ENCODE results near the gene TTLL7.

DNA sequence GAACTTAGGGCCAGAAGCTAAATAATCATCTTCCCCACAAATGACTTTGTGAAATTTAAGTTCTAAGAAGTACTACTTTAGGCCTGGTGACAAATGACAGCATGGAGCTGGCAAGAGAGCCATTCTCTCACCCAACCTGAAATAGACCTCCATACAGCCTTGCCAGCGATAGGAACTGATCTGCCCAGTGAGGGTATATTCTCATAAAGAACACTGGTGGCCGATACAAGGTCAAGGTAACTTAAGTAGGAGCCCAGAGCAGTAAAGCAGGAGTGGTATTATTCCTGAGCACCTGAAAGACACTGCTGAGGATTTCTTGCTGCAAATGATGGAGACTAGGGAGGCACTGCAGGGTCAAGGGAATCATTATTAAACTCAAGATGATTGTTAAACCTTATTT is 2.6 kb upstream of the TTLL7 start:
- TF ChIP-seq, protein P1, sequence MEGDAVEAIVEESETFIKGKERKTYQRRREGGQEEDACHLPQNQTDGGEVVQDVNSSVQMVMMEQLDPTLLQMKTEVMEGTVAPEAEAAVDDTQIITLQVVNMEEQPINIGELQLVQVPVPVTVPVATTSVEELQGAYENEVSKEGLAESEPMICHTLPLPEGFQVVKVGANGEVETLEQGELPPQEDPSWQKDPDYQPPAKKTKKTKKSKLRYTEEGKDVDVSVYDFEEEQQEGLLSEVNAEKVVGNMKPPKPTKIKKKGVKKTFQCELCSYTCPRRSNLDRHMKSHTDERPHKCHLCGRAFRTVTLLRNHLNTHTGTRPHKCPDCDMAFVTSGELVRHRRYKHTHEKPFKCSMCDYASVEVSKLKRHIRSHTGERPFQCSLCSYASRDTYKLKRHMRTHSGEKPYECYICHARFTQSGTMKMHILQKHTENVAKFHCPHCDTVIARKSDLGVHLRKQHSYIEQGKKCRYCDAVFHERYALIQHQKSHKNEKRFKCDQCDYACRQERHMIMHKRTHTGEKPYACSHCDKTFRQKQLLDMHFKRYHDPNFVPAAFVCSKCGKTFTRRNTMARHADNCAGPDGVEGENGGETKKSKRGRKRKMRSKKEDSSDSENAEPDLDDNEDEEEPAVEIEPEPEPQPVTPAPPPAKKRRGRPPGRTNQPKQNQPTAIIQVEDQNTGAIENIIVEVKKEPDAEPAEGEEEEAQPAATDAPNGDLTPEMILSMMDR (optimal IDR thresholded peaks at IDR 0.05 in 1 of 3, IDR thresholded peaks at IDR 0.05 in 1 of 3, conservative IDR thresholded peaks at IDR 0.05 in 1 of 3; ENCODE audit: extremely low read depth in 1 of 3, insufficient read depth in 2 of 3, low read length in 3 of 3) = no peak
- TF ChIP-seq EZH2 (IDR thresholded peaks at IDR 0.05; ENCODE audit: low read length) = no peak
